T-helper 1 cell treated with Interleukin-12 subunit alpha and Interleukin-12 subunit beta and Interleukin-4 antibody, amounts not matched to agents 30 ng/mL and 1 ng/mL, for 36 hours (primary cell): ENCODE measurements around the gene ZFPM1. TPM values are rescaled to one million over a fixed set of nuclear protein-coding genes. Genes with fewer than 3 reads are reported as not detected.

Experiments used
- intact Hi-C: fragments of 100-400 bp; cut with micrococcal nuclease; formaldehyde crosslinking; loops from one replicate; pipeline ENCODE4 v1.15.1; 2024
- total RNA-seq: library from RNA; stranded (reverse); gene quantifications from 2 replicates; pipeline ENCODE4 v1.2.3, GENCODE V29; 2022

Gene ZFPM1
- total RNA-seq, 1 donor from 2014 or later: 14.0 TPM

DNA sequence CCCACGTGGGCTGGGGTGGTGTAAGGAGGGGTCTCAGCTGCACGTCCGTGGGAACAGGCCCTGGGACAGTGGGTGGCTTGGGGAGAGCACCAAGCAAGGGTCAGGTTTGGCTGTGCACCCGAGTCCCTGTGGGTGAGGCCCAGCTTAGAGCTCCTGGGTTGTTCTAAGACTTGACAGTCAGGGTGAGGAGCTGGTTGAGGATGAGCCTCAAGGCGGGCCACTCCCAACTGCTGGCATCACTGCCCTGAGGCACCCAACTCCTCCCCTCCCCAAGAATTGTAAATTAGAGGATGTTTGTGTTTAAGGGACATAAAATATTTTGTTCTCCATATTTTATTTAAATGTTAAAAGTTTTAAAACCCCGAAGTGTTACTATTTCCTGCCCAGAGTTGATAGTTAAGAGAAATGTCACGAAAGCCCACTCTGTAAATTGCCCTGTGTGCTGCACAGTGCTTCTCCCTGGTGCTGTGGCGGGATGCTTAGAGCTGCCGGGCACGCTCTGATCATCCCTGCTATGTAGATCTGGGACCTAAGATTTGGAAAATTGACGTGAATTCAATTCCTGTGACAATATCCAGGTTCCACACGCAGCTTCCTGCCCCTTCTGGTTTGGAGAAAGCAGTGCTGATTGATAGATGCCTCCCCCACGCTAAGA lies 133.0 kb downstream of the ZFPM1 start:
- intact Hi-C loops: no loop called here

Other genes starting within 250 kb of the ZFPM1 start
- 0.46 and 0.66 TPM in 2 replicates for gene ZNF469, start 70.3 kb upstream of the ZFPM1 start, total RNA-seq
- gene ZC3H18, start 117.1 kb downstream of the ZFPM1 start, total RNA-seq: 92.9 and 99.6 TPM in 2 replicates
- gene IL17C, start 185.3 kb downstream of the ZFPM1 start, total RNA-seq: not detected in 2 replicates
- 554 and 567 TPM in 2 replicates for gene CYBA, start 197.8 kb downstream of the ZFPM1 start, total RNA-seq
- 86.1 and 87.5 TPM in 2 replicates for gene MVD, start 209.8 kb downstream of the ZFPM1 start, total RNA-seq
- gene SNAI3, start 233.2 kb downstream of the ZFPM1 start, total RNA-seq: 11.7 and 12.1 TPM in 2 replicates